GM18498 (cell line): ENCODE data around the gene EPHB3.

Experiments used
- ATAC-seq: cut with Tn5 transposase; IDR thresholded peaks from one replicate; pipeline ENCODE4 v1.9.1; 2021; ENCODE audit warnings: mild to moderate bottlenecking, moderate library complexity; ENCODE audit not compliant: unreplicated experiment

The EPHB3 gene

DNA sequence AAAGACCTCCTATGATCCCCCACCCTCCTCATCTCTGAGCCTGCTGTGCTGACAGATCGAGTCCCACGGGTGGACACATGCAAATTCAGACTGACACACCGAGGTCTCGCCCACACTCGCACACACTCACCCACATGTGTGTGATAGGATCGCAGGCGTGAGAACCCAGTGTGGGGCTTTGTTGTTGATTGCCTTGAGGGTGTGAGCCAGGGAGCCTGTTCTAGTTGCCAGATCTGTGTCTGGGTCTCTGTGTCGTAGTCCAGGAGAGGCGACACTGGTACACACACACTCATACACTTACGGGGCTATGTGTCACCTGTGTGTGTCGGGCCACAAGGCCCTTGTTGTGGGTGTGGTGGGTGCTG lies 2.0 kb downstream of the EPHB3 start:
- ATAC-seq, result no peak

DNA sequence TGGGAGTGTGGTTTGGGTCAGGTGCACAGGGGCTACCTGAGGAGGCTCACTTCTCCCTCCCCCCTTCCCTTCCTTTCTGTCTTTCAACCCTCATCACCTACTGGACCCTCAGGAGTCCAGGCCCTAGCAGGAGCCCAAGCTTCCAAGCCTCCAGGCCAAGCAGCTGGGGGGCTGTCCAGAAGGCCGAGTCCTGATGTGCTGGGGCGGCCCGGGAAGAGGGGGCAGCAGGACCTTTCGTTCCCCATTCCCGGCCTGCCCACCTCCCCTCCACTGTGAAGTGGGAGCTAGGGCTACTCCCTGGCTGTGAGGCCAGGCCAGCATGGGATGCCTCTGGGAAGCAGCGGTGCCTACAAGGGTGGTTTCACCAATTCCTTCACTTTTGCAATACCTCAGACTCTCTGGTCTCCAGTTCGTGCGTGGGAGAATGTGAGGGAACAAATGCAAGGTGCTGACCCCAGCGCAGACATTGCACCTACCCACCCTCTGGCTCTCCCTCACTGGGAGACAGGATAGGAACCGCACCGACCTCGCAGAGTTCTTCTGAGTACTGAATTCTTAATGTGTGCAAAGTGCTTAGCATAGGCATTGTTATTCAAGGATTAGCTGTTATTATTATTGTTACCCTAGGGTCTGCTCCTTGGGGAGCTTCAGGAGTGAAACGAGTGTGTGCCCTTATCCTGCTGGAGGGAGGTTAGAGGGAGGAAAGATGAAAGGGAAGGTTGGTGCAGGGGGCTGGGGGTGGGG lies 2.5 kb downstream of the EPHB3 start:
- ATAC-seq, result no peak

DNA sequence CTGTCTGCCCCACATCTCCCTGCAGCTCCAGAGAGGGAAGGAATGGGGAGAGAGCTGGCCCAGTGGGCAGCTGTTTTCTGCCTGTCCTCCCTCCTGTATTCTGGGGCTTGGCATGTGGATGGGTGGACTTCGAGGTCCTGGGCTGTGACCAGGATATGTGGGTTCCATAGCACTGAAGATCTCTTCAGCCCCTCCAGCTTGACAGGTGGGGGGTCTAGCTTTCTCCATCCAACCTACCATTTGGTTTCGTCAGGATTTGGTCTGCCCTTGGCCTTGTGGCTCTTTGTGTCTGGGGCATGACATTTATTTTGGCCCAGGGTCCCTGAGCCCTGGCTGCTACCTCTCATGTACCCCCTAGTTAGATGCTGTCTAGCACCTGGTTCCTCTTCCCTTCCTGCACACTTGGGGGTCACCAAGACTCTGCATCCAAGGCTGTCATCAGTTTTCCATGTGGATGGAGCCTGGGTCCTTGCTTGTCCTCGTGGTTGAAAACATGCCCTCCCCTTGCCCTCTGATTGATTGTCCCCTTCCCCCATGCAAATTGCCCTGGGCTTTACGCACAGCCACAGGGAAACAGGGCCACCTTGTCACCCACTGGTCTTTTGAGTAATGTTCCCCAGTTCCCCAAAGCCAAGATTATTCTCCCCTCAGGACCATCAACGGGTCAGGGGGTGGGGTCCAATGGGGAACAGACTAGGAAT lies 3.2 kb downstream of the EPHB3 start:
- no peak for ATAC-seq

DNA sequence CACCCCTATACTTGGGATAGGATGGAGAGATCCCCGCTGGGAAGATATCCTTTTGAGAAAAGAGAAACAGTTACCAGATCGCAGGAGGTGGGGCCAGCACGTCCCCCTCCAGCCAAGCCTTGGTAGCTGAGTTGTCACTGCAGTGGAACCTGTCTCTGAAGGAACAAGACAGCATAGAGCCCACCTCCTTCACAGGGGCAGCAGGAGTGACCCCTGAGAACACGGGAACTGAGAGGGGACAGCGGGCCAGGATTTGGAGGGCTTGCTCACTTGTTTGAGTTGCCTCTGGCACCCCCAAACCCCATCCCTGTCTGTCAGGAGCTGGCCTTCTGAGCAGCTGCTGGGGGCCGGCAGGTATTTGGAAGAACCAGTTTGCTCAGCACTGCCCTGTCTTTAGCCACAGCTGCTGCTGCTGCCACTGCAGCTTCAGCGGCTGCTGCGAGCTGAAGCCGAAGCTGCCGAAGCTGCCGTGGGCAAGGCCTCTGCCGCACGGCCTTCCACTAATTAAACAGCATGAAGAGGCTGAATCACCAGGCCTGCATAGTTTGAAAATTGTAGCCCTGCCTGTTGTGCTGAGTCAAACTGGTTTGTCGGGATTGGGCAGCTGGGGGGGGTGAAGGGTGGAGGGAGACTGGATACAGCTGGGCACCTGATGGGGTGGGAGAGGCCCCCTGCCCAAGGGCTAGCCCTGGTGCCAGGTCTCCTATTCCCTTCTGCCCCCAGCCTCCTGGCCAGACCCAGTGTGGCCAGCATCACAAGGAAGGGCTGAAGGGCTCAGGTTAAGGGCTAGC lies 4.0 kb downstream of the EPHB3 start:
- ATAC-seq, result no peak

DNA sequence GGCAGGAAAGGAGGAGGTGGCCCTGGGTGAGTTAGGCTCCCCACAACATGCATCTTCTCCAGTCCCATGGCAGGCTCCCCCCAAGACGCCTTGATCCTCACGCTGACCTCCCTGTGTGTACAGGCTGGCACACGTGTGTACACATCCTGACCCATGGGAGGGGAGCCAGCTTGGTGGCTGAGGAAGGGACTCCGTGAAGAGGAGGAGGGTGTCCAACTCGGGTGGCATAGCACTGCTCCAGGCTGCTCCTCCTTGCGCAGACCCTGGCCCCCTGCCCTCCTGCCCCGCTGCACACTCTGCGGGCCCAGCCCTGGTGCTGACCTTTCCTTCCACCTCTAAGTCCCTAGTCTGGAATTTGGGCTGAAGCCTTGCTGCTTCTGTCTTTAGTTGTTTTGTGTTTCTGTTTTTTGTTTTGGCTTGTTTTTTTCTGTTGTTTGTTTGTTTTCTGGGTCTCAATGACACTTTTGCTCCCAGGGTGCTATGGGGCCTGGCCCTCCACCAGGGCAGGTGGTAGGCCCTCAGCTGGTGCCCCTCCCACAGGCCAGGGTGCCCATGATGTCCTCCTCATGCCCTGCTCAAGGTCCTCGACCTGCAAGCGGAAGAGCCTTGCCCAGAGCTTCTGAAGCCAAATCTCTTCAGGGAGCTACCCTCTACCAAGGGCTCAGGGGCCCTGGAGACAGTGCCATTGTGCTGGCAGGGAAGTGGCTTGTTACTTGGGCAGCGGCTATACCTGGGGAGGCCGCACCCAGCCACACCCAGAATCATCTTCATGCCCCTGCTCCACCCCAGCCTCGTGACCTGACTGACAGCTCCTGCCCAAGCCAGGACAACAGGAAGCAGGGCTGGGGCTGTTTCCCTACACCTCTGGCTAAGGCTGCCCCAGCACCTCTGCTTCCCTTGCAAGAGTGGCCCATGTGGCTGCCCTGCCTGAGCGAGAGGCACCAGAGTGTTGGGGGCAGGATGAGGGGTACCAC lies 5.1 kb downstream of the EPHB3 start:
- no peak for ATAC-seq

DNA sequence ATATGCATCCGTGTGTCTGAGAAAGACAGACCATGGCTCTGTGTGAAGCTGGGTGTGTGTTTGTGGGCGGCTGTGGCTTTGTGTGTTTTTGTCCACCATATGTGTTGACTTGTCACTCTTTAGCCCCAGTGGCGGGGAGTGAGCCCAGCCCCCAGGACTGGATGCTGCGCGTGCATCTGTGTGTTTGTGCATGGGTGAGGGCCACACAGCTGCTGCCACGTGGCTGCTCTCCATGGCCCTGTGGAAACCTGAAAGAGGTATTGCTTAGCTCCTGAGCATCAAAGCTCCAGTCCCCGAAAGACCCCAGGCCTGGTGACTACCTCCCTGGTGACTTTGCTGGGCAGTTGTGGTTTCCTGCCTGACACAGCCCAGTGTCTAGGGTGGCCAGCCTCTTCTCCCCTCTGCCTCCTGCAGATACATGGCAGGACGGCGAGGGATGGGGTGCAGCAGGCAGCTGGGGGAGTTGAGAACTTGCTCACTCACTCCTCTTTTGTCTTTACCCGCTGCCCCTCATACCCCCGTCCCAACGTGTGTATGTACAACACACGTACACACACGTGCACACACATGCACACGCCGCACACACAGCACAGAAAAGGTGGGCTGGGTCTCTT lies 6.5 kb downstream of the EPHB3 start:
- no peak for ATAC-seq

DNA sequence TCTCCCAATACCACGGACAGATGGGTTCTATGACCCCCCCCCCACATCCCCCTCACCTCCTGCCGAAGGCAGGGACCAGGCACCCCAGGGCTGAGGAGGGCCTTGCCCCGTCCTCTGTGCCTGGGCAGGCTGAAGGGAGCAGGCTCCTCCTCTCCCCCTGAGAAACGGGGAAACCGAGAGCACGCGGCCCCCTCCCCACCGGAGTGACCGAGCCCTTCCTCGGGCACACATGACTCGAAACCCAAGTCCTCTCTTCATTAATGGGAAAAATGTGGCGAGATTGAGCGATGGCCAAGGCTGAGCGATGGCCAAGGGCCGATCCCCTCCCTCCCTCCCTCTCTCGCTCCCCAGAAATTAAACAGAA lies 7.0 kb downstream of the EPHB3 start:
- ATAC-seq, result no peak

DNA sequence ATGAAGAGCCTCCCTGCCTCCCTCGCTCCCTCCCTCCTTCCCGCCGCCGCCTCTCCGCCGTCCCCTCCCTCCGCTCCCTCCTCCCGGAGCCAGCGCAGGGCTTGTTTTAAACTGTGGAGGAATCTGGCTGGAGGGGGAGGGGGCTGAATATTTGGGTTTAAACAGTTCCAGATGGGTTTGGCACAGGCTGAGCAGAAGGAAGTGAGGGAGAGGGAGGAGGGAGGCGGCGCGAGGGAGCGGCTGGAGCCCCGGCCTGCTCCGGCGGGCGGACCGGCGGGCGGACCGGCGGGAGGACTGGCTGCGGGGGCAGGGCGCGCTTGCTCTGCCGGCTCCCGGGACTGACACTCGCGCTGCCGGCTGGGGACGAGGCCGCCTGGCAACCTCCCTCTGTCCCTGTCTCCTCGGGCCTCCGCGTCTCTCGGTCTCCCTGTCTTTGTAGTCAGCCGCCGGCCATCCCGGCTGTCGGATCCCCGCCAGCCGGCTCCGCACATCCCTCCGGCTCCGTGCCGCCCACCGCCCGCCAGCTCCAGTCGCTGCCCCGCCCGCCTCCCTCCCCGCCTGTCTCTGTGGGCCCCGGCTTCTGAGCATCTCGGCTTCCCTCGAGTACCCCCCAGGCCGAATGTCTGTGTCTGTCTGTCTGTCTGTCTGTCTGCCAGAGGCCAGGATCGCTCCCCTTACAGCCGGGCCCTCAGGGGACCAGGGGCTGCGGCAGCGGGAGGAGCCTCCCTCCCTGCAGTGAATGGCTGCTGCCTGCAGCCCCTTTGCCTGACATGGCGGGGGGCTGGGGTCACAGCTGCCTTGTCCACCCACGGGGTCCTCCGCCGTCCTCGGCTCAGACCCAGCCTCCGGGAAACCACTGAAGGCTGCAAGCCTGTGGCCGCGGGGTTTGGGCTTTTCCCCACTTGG lies 7.6 kb downstream of the EPHB3 start:
- no peak for ATAC-seq

DNA sequence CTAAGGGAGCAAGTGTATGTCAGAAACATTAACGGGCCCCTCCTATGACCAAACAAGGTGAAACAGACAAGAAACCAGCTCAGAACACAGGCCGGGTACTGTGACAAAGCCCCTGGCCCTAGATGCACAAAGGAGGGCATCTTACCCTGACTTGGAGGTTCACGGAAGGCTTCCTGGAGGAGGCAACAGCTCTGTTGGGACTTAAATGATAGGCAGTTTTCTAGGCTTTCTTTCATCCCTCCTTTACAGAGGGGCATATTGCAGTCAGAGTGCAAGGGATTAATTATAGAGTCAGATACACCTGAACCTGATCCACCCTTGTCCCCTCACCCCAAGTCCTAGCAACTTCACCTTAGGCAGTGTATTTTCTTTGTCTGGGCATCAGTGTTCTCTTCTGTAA lies 8.4 kb downstream of the EPHB3 start:
- no peak for ATAC-seq

DNA sequence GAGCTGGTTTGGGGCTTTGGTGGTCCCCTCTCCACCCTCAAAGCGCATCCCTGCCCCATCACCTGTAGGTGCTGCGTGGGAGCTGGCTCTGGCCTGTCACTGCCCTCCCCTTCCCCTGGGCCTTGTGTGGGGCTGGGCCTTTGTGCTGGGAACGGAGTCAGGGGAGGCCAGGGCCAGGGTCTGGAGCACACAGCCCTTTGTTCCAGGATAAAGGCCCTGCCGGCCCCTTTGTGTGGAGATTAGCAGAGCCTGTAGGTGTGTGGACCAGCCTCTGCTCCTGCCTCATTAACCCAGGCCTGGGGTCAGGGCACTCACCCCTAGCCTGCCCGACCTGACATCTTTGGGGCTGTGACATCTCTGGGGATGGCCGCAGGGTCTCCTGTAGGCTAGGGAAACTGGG lies 8.9 kb downstream of the EPHB3 start:
- no peak for ATAC-seq

DNA sequence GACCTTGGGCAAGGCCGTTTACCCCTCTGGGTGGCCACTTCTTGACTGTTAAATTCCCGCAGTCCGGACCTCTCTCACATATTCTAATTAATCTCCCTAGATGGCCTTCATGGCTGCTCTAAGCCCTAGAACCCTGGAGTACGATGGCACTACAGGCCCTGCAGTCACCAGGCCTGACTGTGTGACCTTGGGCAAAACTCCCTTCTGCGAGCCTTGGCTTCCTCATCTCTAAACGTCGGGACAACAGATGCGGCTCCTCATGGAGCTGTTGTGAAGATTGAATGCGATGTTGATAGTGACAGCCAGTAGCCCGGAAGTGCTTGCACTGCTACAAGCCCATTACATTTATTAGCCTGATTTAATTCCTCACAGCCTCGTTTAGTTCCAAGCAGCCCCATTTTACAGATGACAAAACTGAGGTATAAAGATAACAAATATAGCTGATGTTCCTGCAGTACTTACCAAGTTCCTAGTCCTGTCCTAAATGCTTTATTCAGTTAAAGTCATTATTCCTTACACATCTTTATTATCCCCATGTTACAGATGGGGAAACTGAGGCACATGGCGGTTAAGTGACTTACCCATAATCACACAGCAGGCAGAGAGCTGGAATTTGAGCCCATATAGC lies 10.3 kb downstream of the EPHB3 start:
- no peak for ATAC-seq

DNA sequence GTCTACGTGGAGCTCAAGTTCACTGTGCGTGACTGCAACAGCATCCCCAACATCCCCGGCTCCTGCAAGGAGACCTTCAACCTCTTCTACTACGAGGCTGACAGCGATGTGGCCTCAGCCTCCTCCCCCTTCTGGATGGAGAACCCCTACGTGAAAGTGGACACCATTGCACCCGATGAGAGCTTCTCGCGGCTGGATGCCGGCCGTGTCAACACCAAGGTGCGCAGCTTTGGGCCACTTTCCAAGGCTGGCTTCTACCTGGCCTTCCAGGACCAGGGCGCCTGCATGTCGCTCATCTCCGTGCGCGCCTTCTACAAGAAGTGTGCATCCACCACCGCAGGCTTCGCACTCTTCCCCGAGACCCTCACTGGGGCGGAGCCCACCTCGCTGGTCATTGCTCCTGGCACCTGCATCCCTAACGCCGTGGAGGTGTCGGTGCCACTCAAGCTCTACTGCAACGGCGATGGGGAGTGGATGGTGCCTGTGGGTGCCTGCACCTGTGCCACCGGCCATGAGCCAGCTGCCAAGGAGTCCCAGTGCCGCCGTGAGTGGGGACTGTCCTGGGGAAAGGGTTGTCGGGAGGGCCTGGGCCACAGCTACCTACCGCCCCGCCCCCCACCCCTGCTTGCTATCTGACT lies 11.2 kb downstream of the EPHB3 start:
- ATAC-seq, result no peak

DNA sequence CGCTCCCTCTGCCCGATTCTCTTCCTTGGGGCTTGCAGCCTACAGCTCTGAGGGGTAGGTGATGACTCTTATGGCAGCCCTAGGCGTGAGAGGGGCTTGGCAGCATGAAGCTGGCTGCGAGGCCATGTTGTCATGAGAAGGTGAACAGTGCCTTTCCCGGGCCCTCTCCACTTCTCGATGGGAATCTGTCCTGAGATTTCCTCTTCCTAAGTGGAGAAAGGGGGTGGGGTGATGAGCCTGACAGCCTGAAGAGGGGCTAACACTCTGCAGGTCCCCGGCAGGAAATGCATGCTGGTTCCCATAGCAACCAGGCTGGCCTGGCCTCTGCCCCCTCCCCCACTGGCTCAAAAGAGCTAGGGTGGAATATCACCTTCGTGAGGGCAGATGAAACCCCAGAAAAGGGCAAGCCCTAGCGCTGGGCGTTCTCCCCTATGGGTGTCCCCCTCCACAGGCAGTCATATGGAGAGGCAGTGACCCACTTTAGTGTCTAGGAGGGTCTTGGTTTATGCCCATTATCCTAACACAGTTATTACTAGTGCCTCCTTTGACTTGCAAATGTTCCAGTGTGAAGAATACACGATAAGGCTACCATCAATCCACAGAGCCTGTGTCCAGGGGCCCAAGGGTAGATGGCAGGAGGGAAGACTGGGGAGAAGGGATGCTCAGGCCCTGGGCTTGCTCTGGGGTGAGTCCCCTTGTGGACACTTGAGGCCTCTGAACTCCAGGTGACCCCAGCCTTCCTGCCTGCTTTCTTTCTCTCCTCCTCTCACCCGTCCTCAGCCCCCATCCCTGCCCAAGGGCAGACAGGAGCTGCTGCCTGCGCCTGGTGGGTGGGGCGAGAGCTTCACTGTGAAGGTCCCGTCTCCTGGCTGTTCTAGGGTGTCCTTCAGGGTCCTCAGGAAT lies 13.2 kb downstream of the EPHB3 start:
- no peak for ATAC-seq

DNA sequence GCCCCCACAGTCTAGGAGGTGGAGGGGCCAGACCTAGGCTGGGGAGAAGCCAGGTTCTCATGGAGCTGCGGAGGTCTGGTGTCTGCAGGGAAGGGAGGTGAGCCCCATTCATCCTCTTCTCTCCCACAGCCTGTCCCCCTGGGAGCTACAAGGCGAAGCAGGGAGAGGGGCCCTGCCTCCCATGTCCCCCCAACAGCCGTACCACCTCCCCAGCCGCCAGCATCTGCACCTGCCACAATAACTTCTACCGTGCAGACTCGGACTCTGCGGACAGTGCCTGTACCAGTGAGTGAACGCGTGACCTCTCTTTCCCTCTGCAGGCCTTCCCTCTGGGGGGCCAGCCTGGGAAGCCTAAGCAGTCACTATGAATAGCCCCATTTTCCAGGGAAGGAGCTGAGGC lies 14.1 kb downstream of the EPHB3 start:
- no peak for ATAC-seq

DNA sequence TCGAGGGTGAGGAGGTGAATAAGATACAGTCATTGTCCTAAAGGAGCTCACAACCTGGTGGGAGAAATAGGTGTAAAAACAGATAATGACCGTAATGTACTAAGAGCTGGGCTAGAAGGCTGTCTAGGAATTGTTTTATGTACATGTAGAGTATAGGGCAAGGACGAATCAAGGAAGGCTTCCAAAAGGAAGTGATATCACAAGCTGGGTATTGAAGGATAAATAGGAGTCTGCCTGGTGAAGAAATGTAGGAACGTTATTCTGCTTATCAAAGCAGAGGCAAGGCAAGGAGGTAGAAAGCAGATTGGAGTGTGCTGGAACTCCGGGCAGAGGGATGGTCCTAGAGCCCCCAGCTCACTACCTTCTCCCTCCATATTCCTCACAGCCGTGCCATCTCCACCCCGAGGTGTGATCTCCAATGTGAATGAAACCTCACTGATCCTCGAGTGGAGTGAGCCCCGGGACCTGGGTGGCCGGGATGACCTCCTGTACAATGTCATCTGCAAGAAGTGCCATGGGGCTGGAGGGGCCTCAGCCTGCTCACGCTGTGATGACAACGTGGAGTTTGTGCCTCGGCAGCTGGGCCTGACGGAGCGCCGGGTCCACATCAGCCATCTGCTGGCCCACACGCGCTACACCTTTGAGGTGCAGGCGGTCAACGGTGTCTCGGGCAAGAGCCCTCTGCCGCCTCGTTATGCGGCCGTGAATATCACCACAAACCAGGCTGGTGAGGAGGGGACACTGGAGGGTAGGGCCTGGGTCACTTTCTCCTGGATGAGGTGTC lies 15.1 kb downstream of the EPHB3 start:
- ATAC-seq, result no peak

DNA sequence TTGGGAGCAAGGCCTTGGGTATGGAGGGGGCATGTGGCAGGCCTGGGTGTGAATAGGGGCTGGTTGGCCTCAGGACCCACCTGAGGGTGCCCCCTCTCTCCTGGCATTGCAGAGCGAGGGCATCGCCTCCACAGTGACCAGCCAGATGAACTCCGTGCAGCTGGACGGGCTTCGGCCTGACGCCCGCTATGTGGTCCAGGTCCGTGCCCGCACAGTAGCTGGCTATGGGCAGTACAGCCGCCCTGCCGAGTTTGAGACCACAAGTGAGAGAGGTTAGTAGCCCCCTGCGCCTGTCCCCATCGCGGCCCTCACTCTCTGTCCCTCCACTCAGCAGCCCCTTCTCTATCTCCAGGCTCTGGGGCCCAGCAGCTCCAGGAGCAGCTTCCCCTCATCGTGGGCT lies 16.0 kb downstream of the EPHB3 start:
- no peak for ATAC-seq

DNA sequence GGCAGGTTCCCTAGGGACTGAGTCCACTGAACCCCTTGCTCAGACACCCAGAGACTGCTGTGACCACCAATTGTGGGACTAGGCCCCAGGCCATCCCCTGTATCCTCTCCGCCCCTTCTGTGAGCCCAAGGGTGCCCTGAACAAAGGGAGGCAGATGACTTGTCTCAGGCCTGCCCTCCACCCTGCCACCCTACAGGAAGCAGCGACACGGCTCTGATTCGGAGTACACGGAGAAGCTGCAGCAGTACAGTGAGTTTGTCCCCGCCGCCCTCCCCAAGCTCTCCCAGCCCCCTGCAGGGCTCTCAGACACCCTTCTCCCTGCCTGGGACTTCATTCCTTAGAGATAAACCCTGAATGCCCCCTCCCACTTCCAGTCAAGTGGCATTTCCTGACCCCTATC lies 16.6 kb downstream of the EPHB3 start:
- ATAC-seq, result no peak
